NB4 (cell line): Measurements from ENCODE around the gene GARS1.

Experiments
- CTCF ChIP-seq: IDR thresholded peaks from one replicate; pipeline ENCODE4 v1.5.1; 2012; ENCODE audit warnings: low read depth, low read length
- MAX ChIP-seq: IDR thresholded peaks from 2 replicates; pipeline ENCODE4 v1.6.1; 2011; ENCODE audit warnings: low read depth, low read length
- POLR2A ChIP-seq: IDR thresholded peaks from 2 replicates; pipeline ENCODE4 v1.6.1; 2011; ENCODE audit warnings: mild to moderate bottlenecking; ENCODE audit not compliant: insufficient read length; ENCODE audit errors: extremely low read depth

- TF ChIP-seq POLR2A (no peak), CTCF (no peak), MAX (no peak)
Measured at GRCh38 chr7:30552330-30552729, 42.3 kb upstream of the GARS1 start.
